Immature natural killer cell (primary cell): ENCODE data around the gene COX17. TPM values are rescaled to one million over a fixed set of nuclear protein-coding genes. Genes with fewer than 3 reads are reported as not detected.

Experiments
- DNase-seq, 3 donors: peaks; one replicate each; pipeline ENCODE4 v3.0.0; 2022; ENCODE audit warnings: mixed read lengths in 1 of 3
- H3K27ac Mint-ChIP-seq, 6 donors: one replicate each; pipeline ENCODE4 v1.8.0; 2020; ENCODE audit warnings: mixed read lengths in 6 of 6, mild to moderate bottlenecking in 5 of 6, inconsistent platforms in 4 of 6, moderate library complexity in 3 of 6
- H3K27me3 Mint-ChIP-seq, 3 donors: one replicate each; pipeline ENCODE4 v1.8.0; 2020 to 2021; ENCODE audit warnings: low read depth in 3 of 3, mild to moderate bottlenecking in 3 of 3, mixed read lengths in 3 of 3, moderate library complexity in 3 of 3, inconsistent platforms in 1 of 3
- H3K36me3 Mint-ChIP-seq, 3 donors: one replicate each; pipeline ENCODE4 v1.8.0; 2020; ENCODE audit warnings: mixed read lengths in 3 of 3, inconsistent platforms in 2 of 3, mild to moderate bottlenecking in 2 of 3
- H3K4me1 Mint-ChIP-seq, 2 donors: one replicate each; pipeline ENCODE4 v1.8.0; 2020; ENCODE audit warnings: inconsistent platforms in 2 of 2, mild to moderate bottlenecking in 2 of 2, mixed read lengths in 2 of 2, moderate library complexity in 1 of 2
- H3K4me3 Mint-ChIP-seq, 5 donors: one replicate each; pipeline ENCODE4 v1.8.0; 2020; ENCODE audit warnings: mild to moderate bottlenecking in 5 of 5, mixed read lengths in 5 of 5, inconsistent platforms in 3 of 5, moderate library complexity in 3 of 5
- H3K9me3 Mint-ChIP-seq, 6 donors: one replicate each; pipeline ENCODE4 v1.8.0; 2020; ENCODE audit warnings: mild to moderate bottlenecking in 6 of 6, mixed read lengths in 6 of 6, inconsistent platforms in 4 of 6, moderate library complexity in 3 of 6
- polyA plus RNA-seq, 3 donors: library from polyadenylated mRNA; unstranded; fragments of 300-500 nt; fragmentation: Illumina TruSeq; gene quantifications; one replicate each; pipeline ENCODE4 v1.2.3, GENCODE V29; 2021

The COX17 gene
- polyA plus RNA-seq, 3 donors from 2014 or later: 65.5 to 112 (median 102) TPM

- Mint-ChIP-seq H3K4me3 (no peak overlapping the region), H3K27me3 (peaks cover 0 to 2% (median 0%) of the 10 kb centered on the region in 3 donors)
Measured at GRCh38 chr3:119664850-119665379, 12.3 kb downstream of the COX17 start.

GRCh38 chr3:119664370-119664769, 12.8 kb downstream of the COX17 start:
- no peaks in the 10 kb centered on the region for H3K4me1 Mint-ChIP-seq
- peaks cover 4 to 6% (median 6%) of the 10 kb centered on the region in 3 donors for H3K36me3 Mint-ChIP-seq
- H3K4me3 Mint-ChIP-seq: no peak overlapping the region
- DNase-seq: no peak
- H3K27ac Mint-ChIP-seq: peak overlapping the region in 2 of 6 donors; percentile 12 to 21
- peaks cover 0 to 2% (median 0%) of the 10 kb centered on the region in 3 donors for H3K27me3 Mint-ChIP-seq
- no peaks in the 10 kb centered on the region for H3K9me3 Mint-ChIP-seq

More at GRCh38 chr3:119664850-119665379, 12.3 kb downstream of the COX17 start:
- H3K9me3 Mint-ChIP-seq: no peaks in the 10 kb centered on the region
- DNase-seq: no peak
- peaks cover 0 to 1% of the 10 kb centered on the region in 2 donors for H3K4me1 Mint-ChIP-seq
- peaks cover 0 to 12% (median 3%) of the 10 kb centered on the region in 3 donors for H3K36me3 Mint-ChIP-seq
- peak overlapping the region in 1 of 6 donors; percentile 12 for H3K27ac Mint-ChIP-seq

GRCh38 chr3:119663885-119664284, 13.3 kb downstream of the COX17 start:
- peaks cover 0 to 2% (median 0%) of the 10 kb centered on the region in 3 donors for H3K27me3 Mint-ChIP-seq
- peak overlapping the region in 2 of 6 donors; percentile 21 to 59 for H3K27ac Mint-ChIP-seq
- no peak for DNase-seq
- no peaks in the 10 kb centered on the region for H3K9me3 Mint-ChIP-seq
- peaks cover 4 to 5% (median 5%) of the 10 kb centered on the region in 3 donors for H3K36me3 Mint-ChIP-seq
- no peak overlapping the region for H3K4me3 Mint-ChIP-seq
- no peaks in the 10 kb centered on the region for H3K4me1 Mint-ChIP-seq

- Mint-ChIP-seq H3K9me3 (no peaks in the 10 kb centered on the region), H3K27me3 (peaks cover 0 to 2% (median 0%) of the 10 kb centered on the region in 3 donors), H3K36me3 (peaks cover 4 to 15% (median 9%) of the 10 kb centered on the region in 3 donors), H3K4me1 (no peaks in the 10 kb centered on the region), H3K4me3 (no peak overlapping the region), H3K27ac (peak overlapping the region in 1 of 6 donors; percentile 10)
- DNase-seq: no peak
Measured at GRCh38 chr3:119662604-119663373, 14.4 kb downstream of the COX17 start.

GRCh38 chr3:119660474-119661440, 16.4 kb downstream of the COX17 start, which contains the start of gene POPDC2:
POPDC2 (minus strand) TSS chr3:119660589; CDS start chr3:119660423, 166 bp downstream.
- H3K27me3 Mint-ChIP-seq: peaks cover 0 to 2% (median 0%) of the 10 kb centered on the region in 3 donors
- no peak for DNase-seq
- peaks cover 4 to 26% (median 18%) of the 10 kb centered on the region in 3 donors for H3K36me3 Mint-ChIP-seq
- H3K27ac Mint-ChIP-seq: no peak within 1 kb of the TSS
- no peaks in the 10 kb centered on the region for H3K4me1 Mint-ChIP-seq
- no peaks in the 10 kb centered on the region for H3K9me3 Mint-ChIP-seq
- no peak within 1 kb of the TSS for H3K4me3 Mint-ChIP-seq

- H3K4me3 Mint-ChIP-seq: no peak overlapping the region
- peaks cover 4 to 26% (median 22%) of the 10 kb centered on the region in 3 donors for H3K36me3 Mint-ChIP-seq
- H3K27ac Mint-ChIP-seq: no peak overlapping the region
- DNase-seq: no peak
- H3K4me1 Mint-ChIP-seq: no peaks in the 10 kb centered on the region
- H3K9me3 Mint-ChIP-seq: no peaks in the 10 kb centered on the region
- H3K27me3 Mint-ChIP-seq: no peaks in the 10 kb centered on the region
Measured at GRCh38 chr3:119659606-119660291, 17.5 kb downstream of the COX17 start.

- Mint-ChIP-seq H3K27ac (no peak overlapping the region), H3K9me3 (no peaks in the 10 kb centered on the region), H3K4me3 (no peak overlapping the region), H3K4me1 (no peaks in the 10 kb centered on the region), H3K36me3 (peaks cover 4 to 27% (median 22%) of the 10 kb centered on the region in 3 donors), H3K27me3 (no peaks in the 10 kb centered on the region)
- DNase-seq: no peak
Measured at GRCh38 chr3:119658994-119659393, 18.2 kb downstream of the COX17 start.

GRCh38 chr3:119657887-119658702, 19.1 kb downstream of the COX17 start:
- no peaks in the 10 kb centered on the region for H3K27me3 Mint-ChIP-seq
- no peak overlapping the region for H3K27ac Mint-ChIP-seq
- DNase-seq: no peak
- H3K9me3 Mint-ChIP-seq: no peaks in the 10 kb centered on the region
- H3K4me3 Mint-ChIP-seq: no peak overlapping the region
- H3K36me3 Mint-ChIP-seq: peaks cover 4 to 30% (median 22%) of the 10 kb centered on the region in 3 donors
- no peaks in the 10 kb centered on the region for H3K4me1 Mint-ChIP-seq

GRCh38 chr3:119653876-119654275, 23.3 kb downstream of the COX17 start:
- H3K9me3 Mint-ChIP-seq: no peaks in the 10 kb centered on the region
- no peaks in the 10 kb centered on the region for H3K27me3 Mint-ChIP-seq
- no peak for DNase-seq
- H3K4me1 Mint-ChIP-seq: no peaks in the 10 kb centered on the region
- peaks cover 0 to 35% (median 30%) of the 10 kb centered on the region in 3 donors for H3K36me3 Mint-ChIP-seq
- no peak overlapping the region for H3K27ac Mint-ChIP-seq
- H3K4me3 Mint-ChIP-seq: no peak overlapping the region

GRCh38 chr3:119652306-119653033, 24.7 kb downstream of the COX17 start:
- Mint-ChIP-seq H3K27me3 (no peaks in the 10 kb centered on the region), H3K4me1 (no peaks in the 10 kb centered on the region), H3K4me3 (no peak overlapping the region), H3K27ac (no peak overlapping the region), H3K36me3 (peaks cover 4 to 32% (median 23%) of the 10 kb centered on the region in 3 donors), H3K9me3 (no peaks in the 10 kb centered on the region)
- no peak for DNase-seq

- Mint-ChIP-seq H3K4me1 (no peaks in the 10 kb centered on the region), H3K9me3 (no peaks in the 10 kb centered on the region), H3K4me3 (no peak overlapping the region), H3K36me3 (peaks cover 23 to 44% (median 25%) of the 10 kb centered on the region in 3 donors), H3K27ac (no peak overlapping the region), H3K27me3 (no peaks in the 10 kb centered on the region)
- DNase-seq: no peak
Measured at GRCh38 chr3:119649761-119650160, 27.4 kb downstream of the COX17 start.
